AG09309 (cell line): ENCODE results near the gene COX6A2.
A peak's percentile ranks its signal among the peaks of the same experiment; 100 is the strongest.

ENCODE experiments used
- DNase-seq: peaks from one replicate; pipeline ENCODE4 v3.0.0-alpha.2; 2010; ENCODE audit warnings: low read depth
- H3K4me3 ChIP-seq: 2 replicates; pipeline ENCODE4 v1.5.1; 2011; ENCODE audit warnings: mild to moderate bottlenecking, low read depth, low read length, moderate library complexity; ENCODE audit not compliant: control insufficient read depth
- TF ChIP-seq, protein P1 (sequence below): IDR thresholded peaks from 2 replicates; pipeline ENCODE4 v1.5.1; 2011; ENCODE audit warnings: mild to moderate bottlenecking, low read depth, low read length, inconsistent platforms; ENCODE audit not compliant: insufficient read depth, control insufficient read depth; ENCODE audit errors: missing control alignments

COX6A2 gene

DNA sequence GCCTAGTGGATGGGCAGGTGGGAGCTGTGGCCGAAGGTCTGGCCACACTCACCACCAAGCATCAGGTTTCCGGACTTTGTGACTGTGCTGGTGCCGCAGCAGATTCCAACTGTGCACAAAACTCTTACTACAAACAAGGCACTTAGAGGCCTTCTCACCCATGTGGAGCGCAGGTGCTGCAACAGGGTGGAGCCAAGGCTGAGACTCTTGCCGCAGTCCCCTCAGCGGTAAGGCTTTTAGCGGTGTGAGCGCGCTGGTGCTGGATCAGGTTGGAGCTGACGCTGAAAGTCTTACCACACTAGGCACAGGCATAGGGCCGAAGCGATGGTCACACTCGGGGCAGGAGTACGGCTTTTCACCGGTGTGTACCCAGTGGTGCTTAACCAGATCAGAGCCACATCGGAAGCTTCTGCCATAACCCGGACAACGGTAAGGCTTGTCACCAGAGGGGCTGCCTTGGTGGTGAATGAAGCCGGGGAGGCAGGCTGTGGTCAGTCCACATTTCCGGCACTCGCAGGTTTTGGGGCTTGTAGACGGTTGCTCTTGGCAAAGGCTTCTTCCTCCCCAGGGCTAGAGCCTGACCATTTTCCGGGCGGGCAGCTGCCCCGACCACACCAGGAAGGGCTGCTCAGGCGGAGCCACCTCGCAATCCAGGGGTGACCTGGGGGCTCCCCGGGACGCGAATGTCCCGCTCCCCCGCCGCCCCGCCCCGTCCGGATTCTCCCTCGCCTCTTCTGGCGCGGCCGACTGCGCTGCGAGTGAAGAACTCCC, 30.1 kb upstream of the COX6A2 start:
- DNase-seq: no peak
- TF ChIP-seq, protein P1, sequence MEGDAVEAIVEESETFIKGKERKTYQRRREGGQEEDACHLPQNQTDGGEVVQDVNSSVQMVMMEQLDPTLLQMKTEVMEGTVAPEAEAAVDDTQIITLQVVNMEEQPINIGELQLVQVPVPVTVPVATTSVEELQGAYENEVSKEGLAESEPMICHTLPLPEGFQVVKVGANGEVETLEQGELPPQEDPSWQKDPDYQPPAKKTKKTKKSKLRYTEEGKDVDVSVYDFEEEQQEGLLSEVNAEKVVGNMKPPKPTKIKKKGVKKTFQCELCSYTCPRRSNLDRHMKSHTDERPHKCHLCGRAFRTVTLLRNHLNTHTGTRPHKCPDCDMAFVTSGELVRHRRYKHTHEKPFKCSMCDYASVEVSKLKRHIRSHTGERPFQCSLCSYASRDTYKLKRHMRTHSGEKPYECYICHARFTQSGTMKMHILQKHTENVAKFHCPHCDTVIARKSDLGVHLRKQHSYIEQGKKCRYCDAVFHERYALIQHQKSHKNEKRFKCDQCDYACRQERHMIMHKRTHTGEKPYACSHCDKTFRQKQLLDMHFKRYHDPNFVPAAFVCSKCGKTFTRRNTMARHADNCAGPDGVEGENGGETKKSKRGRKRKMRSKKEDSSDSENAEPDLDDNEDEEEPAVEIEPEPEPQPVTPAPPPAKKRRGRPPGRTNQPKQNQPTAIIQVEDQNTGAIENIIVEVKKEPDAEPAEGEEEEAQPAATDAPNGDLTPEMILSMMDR: peak; percentile 33
- peak overlapping the region; percentile 76 for H3K4me3 ChIP-seq

DNA sequence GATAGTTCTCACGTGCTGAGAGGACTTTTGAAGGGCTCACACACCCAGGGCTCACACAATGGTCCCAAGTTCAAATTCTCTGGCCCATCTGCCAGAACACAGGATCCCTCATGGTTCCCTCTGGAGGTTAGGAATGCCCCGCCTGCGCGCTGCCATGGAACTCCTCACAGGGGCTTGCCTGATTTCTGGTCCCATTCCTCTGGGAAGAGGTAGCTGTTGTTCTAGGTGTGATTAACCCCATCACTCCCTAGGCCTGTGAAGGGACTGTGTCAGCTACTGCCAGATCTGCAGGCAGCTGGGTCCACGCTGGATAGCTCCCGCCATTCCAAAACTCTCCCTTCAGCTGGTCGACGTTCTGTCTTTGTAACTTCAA, 28.8 kb upstream of the COX6A2 start:
- peak overlapping the region; percentile 5 for H3K4me3 ChIP-seq
- no peak for DNase-seq
- TF ChIP-seq, protein P1: no peak

DNA sequence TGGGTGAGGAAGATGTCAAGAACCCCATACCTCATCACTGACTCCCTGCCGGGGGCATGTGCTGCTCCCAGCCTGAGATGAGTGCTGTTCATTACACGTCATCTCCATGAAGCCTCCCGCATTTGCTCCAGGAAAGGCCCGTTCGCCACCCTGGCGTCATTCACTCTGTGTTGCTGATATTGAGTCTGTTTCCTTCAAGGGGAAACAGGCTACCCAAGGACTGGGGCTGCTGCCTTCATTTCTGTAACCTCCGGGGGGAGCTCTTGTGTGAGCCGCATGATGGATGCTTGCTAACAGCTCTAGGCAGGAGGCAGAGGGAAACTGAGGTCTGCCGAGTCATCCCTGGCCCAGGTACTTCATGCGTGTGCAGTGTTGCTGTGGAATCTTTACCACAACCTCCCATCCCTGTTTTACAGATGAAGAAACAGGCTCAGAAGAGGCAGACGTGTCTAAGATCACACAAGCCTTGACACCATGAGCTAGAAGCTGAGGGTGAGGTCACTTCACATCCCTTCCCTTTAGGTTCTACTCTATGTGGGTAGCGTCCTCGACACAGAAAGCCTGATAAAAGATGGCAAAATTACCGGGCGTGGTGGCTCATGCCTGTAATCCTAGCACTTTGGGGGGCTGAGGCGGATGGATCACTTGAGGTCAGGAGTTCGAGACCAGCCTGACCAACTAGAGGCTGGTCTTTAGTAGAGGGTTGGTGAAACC, 27.6 kb upstream of the COX6A2 start:
- TF ChIP-seq, protein P1: no peak
- H3K4me3 ChIP-seq: no peak overlapping the region
- DNase-seq: no peak

DNA sequence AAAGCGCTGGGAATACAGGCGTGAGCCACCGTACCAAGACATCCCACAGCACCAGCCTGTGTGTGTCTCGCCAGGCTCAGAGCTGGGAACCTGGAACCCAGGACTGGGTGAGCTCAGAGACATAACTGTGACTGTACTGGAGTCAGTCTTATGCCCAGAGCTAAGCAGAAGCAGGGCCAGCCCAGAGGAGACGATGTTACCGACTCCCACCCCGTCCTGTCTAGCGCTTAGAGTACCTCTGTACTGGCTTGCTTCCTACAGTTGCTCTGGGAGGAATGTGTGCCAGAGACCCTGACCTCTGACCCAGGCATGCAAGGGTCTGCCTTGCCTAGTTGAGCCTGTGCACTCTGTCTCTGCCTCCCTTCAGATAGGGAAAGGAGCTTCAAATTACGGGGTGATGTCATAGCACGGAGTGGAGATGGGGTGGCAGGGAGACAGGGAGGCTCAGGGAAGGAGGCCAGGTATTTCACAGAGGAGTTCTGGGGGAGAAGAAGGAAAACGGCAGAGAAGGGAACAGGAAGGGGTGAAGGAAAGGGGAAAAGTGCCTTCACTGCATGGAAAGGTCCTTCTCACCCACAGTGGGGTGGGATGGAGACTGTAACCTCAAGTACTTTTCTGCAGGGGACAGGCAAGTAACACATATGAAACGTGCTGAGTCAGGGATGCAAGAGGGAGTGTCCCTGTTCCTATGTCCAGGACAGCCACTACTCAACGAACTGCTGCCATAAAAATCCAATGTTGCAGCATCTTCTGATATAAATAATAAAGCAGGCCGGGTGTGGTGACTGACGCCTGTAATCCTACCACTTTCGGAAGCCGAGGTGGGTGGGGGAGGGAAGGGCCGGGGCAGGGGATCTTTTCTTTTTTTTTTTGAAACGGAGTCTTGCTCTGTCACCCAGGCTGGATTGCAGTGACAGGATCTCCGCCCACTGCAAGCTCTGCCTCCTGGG, 25.4 kb upstream of the COX6A2 start:
- DNase-seq: no peak
- TF ChIP-seq, protein P1: no peak
- no peak overlapping the region for H3K4me3 ChIP-seq

DNA sequence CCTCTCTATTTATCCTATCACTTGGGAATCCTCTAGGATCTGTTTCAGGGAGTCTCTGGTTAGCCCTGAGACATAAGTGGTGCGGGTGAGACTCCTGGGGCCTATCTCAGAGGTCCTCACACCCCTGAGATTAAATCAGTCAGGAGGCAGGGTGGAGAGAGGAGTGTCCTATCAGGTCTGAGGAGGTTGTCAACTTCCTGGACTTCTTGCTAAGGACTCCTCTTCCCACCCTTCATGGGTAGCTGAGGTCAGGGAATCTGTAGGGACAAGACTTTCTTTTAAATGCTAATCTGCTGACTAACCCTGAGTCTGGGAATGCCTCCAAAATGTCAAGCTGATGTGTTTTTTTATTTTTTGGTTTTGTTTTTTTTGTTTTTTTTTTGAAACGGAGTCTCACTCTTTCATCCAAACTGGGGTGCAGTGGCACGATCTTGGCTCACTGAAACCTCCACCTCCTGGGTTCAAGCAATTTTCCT, 24.5 kb upstream of the COX6A2 start:
- DNase-seq: peak; percentile 82
- TF ChIP-seq, protein P1: no peak
- no peak overlapping the region for H3K4me3 ChIP-seq

DNA sequence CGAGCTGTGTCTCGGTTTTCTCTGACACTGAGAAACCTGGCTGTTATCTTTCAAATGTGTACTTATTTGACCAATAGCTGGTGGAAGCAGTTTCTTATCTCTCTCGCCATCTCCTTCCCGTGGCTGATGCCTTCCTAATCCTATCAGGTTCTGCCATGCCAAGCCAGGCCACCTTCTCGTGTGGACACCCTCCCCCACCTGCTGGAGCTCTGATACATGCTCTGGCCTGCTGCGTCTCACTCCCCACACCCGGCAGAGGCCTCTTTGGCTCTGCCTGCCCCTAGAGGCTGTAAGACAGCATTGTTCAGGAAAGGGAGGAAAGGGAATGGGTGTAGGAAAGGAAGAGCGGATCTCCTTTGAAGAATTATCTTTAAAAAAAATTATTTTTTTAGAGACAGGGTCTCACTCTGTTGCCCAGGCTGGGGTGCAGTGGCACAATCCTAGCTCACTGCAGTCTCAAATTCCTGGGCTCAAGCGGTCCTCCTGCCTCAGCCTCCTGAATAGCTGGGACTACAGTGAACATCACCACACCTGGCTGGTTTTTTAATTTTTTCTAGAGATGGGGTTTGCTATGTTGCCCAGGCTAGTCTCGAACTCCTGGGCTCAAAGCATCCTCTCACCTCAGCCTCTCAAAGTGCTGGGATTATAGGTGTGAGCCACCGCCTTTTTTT, 23.7 kb upstream of the COX6A2 start:
- no peak for DNase-seq
- H3K4me3 ChIP-seq: no peak overlapping the region
- TF ChIP-seq, protein P1: peak; percentile 74
